IMR-90 (cell line): ENCODE data around the gene SPATA13. TPM values are rescaled to one million over a fixed set of nuclear protein-coding genes. Genes with fewer than 3 reads are reported as not detected.

Experiments
- ATAC-seq: fragments of 200-7000 bp; cut with Tn5 transposase; 2 replicates; pipeline ENCODE4 v1.9.1; 2020; ENCODE audit warnings: low read depth, mild to moderate bottlenecking, moderate library complexity
- BruUV-seq: library from RNA; stranded (reverse); fragments of 400-500 nt; replicated peaks from 2 replicates; lab custom pipeline; 2021; lab: Mats Ljungman, UMichigan
- CTCF ChIA-PET: fragments of 300-600 bp; formaldehyde crosslinking; extraction: SDS; loops from one replicate; lab custom pipeline; 2021; ENCODE audit warnings: antibody characterized with exemption; lab: Yijun Ruan, JAX
- POLR2A ChIA-PET: fragments of 300-600 bp; sonication (Branson Sonifier 250); formaldehyde crosslinking; loops from one replicate; lab custom pipeline; 2022; ENCODE audit warnings: antibody characterized with exemption; ENCODE audit not compliant: unreplicated experiment; lab: Charles Lee
- DNase-seq: peaks from one replicate; pipeline ENCODE4 v3.0.0; 2013
- H2AFZ ChIP-seq: replicated peaks from 2 replicates; pipeline ENCODE3; 2013; ENCODE audit warnings: low read length, mild to moderate bottlenecking; ENCODE audit not compliant: poor library complexity
- H2AK5ac ChIP-seq: 2 replicates; pipeline ENCODE4 v1.6.1; 2013; ENCODE audit warnings: low read depth, low read length, inconsistent platforms
- H2AK9ac ChIP-seq: replicated peaks from 2 replicates; pipeline ENCODE3; 2013; ENCODE audit warnings: mild to moderate bottlenecking, low read depth, low read length, moderate library complexity; ENCODE audit not compliant: poor library complexity
- H2BK120ac ChIP-seq: 2 replicates; pipeline ENCODE4 v1.6.1; 2013; ENCODE audit warnings: low read depth, low read length, inconsistent platforms
- H2BK15ac ChIP-seq: 3 replicates; pipeline ENCODE4 v1.6.1; 2013; ENCODE audit warnings: low read depth, low read length, inconsistent platforms
- H2BK20ac ChIP-seq: 2 replicates; pipeline ENCODE4 v1.6.1; 2013; ENCODE audit warnings: low read depth, mild to moderate bottlenecking, inconsistent platforms, low read length, moderate library complexity
- H2BK5ac ChIP-seq: 2 replicates; pipeline ENCODE4 v1.6.1; 2013; ENCODE audit warnings: mild to moderate bottlenecking, low read depth, low read length, inconsistent platforms; ENCODE audit not compliant: poor library complexity, severe bottlenecking
- H3K14ac ChIP-seq: replicated peaks from 2 replicates; pipeline ENCODE4 v1.6.1; 2013; ENCODE audit warnings: low read depth, low read length, inconsistent platforms
- H3K18ac ChIP-seq: 2 replicates; pipeline ENCODE4 v1.6.1; 2013; ENCODE audit warnings: low read depth, low read length, control low read depth
- H3K23ac ChIP-seq: 2 replicates; pipeline ENCODE4 v1.6.1; 2013; ENCODE audit warnings: low read depth, low read length, inconsistent platforms
- H3K27ac ChIP-seq: 2 replicates; pipeline ENCODE4 v1.5.1; 2013; ENCODE audit warnings: mild to moderate bottlenecking, control low read depth, low read length; ENCODE audit not compliant: insufficient read depth
- H3K27me3 ChIP-seq: 2 replicates; pipeline ENCODE4 v1.6.1; 2013; ENCODE audit warnings: low read length; ENCODE audit not compliant: control insufficient read depth, insufficient read depth
- H3K36me3 ChIP-seq: 2 replicates; pipeline ENCODE4 v1.6.1; 2013; ENCODE audit warnings: low read length, mixed read lengths; ENCODE audit not compliant: control insufficient read depth, insufficient read depth
- H3K4ac ChIP-seq: 2 replicates; pipeline ENCODE4 v1.6.1; 2013; ENCODE audit warnings: low read depth, low read length, inconsistent platforms
- H3K4me1 ChIP-seq: 2 replicates; pipeline ENCODE4 v1.6.1; 2013; ENCODE audit warnings: low read length, mixed read lengths; ENCODE audit not compliant: control insufficient read depth, insufficient read depth
- H3K4me2 ChIP-seq: 2 replicates; pipeline ENCODE4 v1.6.1; 2013; ENCODE audit warnings: low read depth, mild to moderate bottlenecking, control low read depth, low read length, moderate library complexity
- H3K4me3 ChIP-seq: 2 replicates; pipeline ENCODE4 v1.5.1; 2013; ENCODE audit warnings: low read depth, mild to moderate bottlenecking, control low read depth, low read length, moderate library complexity; ENCODE audit not compliant: insufficient read depth
- H3K56ac ChIP-seq: 2 replicates; pipeline ENCODE4 v1.6.1; 2013; ENCODE audit warnings: low read length, inconsistent platforms; ENCODE audit not compliant: insufficient read depth; ENCODE audit errors: extremely low read depth
- H3K79me1 ChIP-seq, 2 experiments: 2 replicates each; pipeline ENCODE4 v1.6.1; 2013; ENCODE audit warnings: low read length in 2 of 2, inconsistent platforms in 1 of 2, low read depth in 1 of 2
- H3K9ac ChIP-seq: 2 replicates; pipeline ENCODE4 v1.6.1; 2013; ENCODE audit warnings: low read depth, low read length, control low read depth
- H3K9me1 ChIP-seq: 2 replicates; pipeline ENCODE4 v1.6.1; 2013; ENCODE audit warnings: low read length, inconsistent platforms; ENCODE audit not compliant: insufficient read depth
- H3K9me3 ChIP-seq: 2 replicates; pipeline ENCODE4 v1.6.1; 2013; ENCODE audit warnings: low read length; ENCODE audit not compliant: control insufficient read depth, insufficient read depth
- H4K20me1 ChIP-seq: 2 replicates; pipeline ENCODE4 v1.6.1; 2013; ENCODE audit warnings: low read length, inconsistent platforms; ENCODE audit not compliant: insufficient read depth
- H4K5ac ChIP-seq: 2 replicates; pipeline ENCODE4 v1.6.1; 2013; ENCODE audit warnings: mild to moderate bottlenecking, low read depth, low read length, control low read depth
- H4K8ac ChIP-seq, 2 experiments: 2 replicates each; pipeline ENCODE4 v1.6.1; 2013; ENCODE audit warnings: low read depth in 2 of 2, low read length in 2 of 2, control low read depth in 1 of 2, inconsistent platforms in 1 of 2
- H4K91ac ChIP-seq: 2 replicates; pipeline ENCODE4 v1.6.1; 2013; ENCODE audit warnings: low read depth, low read length, inconsistent platforms; ENCODE audit not compliant: insufficient read depth
- BHLHE40 ChIP-seq: fragments of 150-350 bp; IDR thresholded peaks from 2 replicates; pipeline ENCODE4 v1.6.1; 2016; ENCODE audit warnings: mild to moderate bottlenecking, low read depth, low read length
- CEBPB ChIP-seq: IDR thresholded peaks from 2 replicates; pipeline ENCODE4 v1.6.1; 2012; ENCODE audit warnings: low read depth, low read length, improper control_type of control experiment
- MAFK ChIP-seq: IDR thresholded peaks from 2 replicates; pipeline ENCODE4 v1.6.1; 2012; ENCODE audit warnings: low read depth, low read length, improper control_type of control experiment
- MAZ ChIP-seq: IDR thresholded peaks from 2 replicates; pipeline ENCODE4 v1.6.1; 2012; ENCODE audit warnings: low read depth, mild to moderate bottlenecking, low read length, improper control_type of control experiment, moderate library complexity, borderline replicate concordance
- MXI1 ChIP-seq: IDR thresholded peaks from 2 replicates; pipeline ENCODE4 v1.6.1; 2012; ENCODE audit warnings: low read depth, mild to moderate bottlenecking, low read length, moderate library complexity, borderline replicate concordance
- NFE2L2 ChIP-seq: fragments of 150-350 bp; IDR thresholded peaks from 2 replicates; pipeline ENCODE4 v1.6.1; 2016; ENCODE audit warnings: low read depth, mild to moderate bottlenecking, low read length
- RCOR1 ChIP-seq: IDR thresholded peaks from 2 replicates; pipeline ENCODE4 v1.6.1; 2012; ENCODE audit warnings: mild to moderate bottlenecking, low read length, improper control_type of control experiment; ENCODE audit not compliant: insufficient replicate concordance
- WGBS, 2 experiments: methylation state at CpG; one replicate each; pipeline versions ENCODE4 v1.1.5 to v1.1.7; 2013; ENCODE audit warnings: missing lambda C conversion rate in 2 of 2; ENCODE audit not compliant: insufficient read length in 1 of 2; ENCODE audit errors: extremely low coverage in 2 of 2; 5-methylcytosine and 5-hydroxymethylcytosine counted together
- dilution Hi-C: fragments of 300-500 bp; cut with HindIII; formaldehyde crosslinking; loops from one replicate; pipeline ENCODE4 v1.14.3; 2018; ENCODE audit warnings: low sequenced_read_pairs; ENCODE audit not compliant: unreplicated experiment
- in situ Hi-C: fragments of 300-500 bp; cut with MboI; formaldehyde crosslinking; loops from 3 replicates; pipeline ENCODE4 v1.14.3; 2019; ENCODE audit warnings: low sequenced_read_pairs, inconsistent platforms, mixed read lengths
- intact Hi-C: fragments of 100-400 bp; cut with micrococcal nuclease; formaldehyde crosslinking; loops from 2 replicates; pipeline ENCODE4 v1.10.0; 2022
- polyA plus RNA-seq, 3 experiments: library from polyadenylated mRNA; depleted of rRNA; stranded (reverse); fragments of >200 nt; gene quantifications; 2 replicates each; pipeline ENCODE4 v1.2.3, GENCODE V29; 2012; ENCODE audit warnings: low replicate concordance in 1 of 3
- total RNA-seq: library from RNA; depleted of rRNA; stranded (reverse); fragments of >200 nt; gene quantifications from 2 replicates; pipeline ENCODE4 v1.2.3, GENCODE V29; 2012
- TF ChIP-seq, protein P1 (sequence below): fragments of 150-350 bp; IDR thresholded peaks from 2 replicates; pipeline ENCODE4 v1.6.1; 2017; ENCODE audit warnings: mild to moderate bottlenecking, antibody characterized with exemption, low read length, low read depth

The SPATA13 gene
- total and polyA plus RNA-seq, 2 of the 4 experiments (the other 2 are of a cell fraction): 10.5 to 12.5 TPM

DNA sequence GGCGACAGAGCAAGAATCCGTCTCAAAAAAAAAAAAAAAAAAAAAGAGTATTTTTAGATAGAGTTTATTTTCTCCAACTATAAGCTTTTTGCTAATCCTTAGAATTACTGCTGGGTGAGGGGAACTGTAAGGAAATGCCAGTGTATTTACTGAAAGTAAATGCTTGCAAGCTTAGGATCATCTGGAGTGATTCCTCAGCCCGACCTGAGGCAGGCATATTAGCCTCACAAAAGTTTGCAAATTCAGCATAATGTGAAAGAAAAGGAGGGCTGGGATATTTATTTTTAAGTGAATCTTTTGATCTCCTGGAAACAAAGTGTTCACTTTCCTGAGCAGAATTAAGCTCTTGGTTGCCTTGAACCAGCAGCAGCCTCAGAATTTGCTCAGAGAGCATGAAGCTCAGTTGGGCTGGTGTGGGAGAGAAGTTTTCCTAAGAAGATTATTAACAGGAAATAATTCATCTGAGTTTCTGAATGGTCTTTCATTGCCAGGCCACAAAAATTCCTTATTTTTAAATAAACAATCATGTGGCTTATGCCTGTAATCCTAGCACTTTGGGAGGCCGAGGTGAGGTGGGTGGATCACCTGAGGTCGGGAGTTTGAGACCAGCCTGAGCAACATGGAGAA lies 24.7 kb upstream of the SPATA13 start:
- Histone ChIP-seq H2AFZ (no peak overlapping the region), H2BK20ac (no peak overlapping the region), H3K9me3 (peaks cover 7% of the 10 kb centered on the region), H4K5ac (no peak overlapping the region), H3K23ac (no peak overlapping the region), H3K9me1 (no peaks in the 10 kb centered on the region), H3K14ac (no peak overlapping the region), H2BK5ac (no peak overlapping the region), H4K91ac (no peak overlapping the region), H3K36me3 (no peaks in the 10 kb centered on the region), H3K4me1 (peaks cover 2% of the 10 kb centered on the region), H2AK5ac (no peak overlapping the region), H4K8ac (peak overlapping the region in 1 of 2 experiments; percentile 6; a peak in 1 of 4 replicates), H3K27ac (0 out of 2 replicates have a peak overlapping the region, but pooled peaks have one; percentile 46), H2AK9ac (no peak overlapping the region), H3K9ac (no peak overlapping the region), H3K4me3 (no peak overlapping the region), H3K4ac (0 out of 2 replicates have a peak overlapping the region, but pooled peaks have one; percentile 6), H3K18ac (peak overlapping the region; percentile 67; the same call in 1 of the 2 replicates), H2BK15ac (no peak overlapping the region; the same call in 2 of the 3 replicates), H3K4me2 (peak overlapping the region; percentile 56; the same call in 1 of the 2 replicates), H3K27me3 (no peaks in the 10 kb centered on the region), H4K20me1 (no peaks in the 10 kb centered on the region), H2BK120ac (peak overlapping the region; percentile 10), H3K79me1 (no peaks in the 10 kb centered on the region), H3K56ac (no peak overlapping the region)
- POLR2A ChIA-PET: interaction anchor here (0.6 kb wide), 1 partner anchor 19 kb away, joined by 5 read pairs; no protein-coding TSS in a partner anchor
- ATAC-seq (peak; percentile 76), DNase-seq (peak; percentile 77)
- intact Hi-C loops (no loop called here), in situ Hi-C loops (no loop called here), dilution Hi-C loops (no loop called here)
- CTCF ChIA-PET: interaction anchor here (0.8 kb wide), 1 partner anchor 10 kb away, joined by 3 read pairs; no protein-coding TSS in a partner anchor
- TF ChIP-seq, protein P1, sequence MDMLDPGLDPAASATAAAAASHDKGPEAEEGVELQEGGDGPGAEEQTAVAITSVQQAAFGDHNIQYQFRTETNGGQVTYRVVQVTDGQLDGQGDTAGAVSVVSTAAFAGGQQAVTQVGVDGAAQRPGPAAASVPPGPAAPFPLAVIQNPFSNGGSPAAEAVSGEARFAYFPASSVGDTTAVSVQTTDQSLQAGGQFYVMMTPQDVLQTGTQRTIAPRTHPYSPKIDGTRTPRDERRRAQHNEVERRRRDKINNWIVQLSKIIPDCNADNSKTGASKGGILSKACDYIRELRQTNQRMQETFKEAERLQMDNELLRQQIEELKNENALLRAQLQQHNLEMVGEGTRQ: no peak
- TF ChIP-seq RCOR1: no peak
- no peak for TF ChIP-seq CEBPB
- TF ChIP-seq MXI1: no peak
- no peak for TF ChIP-seq MAZ
- TF ChIP-seq NFE2L2: no peak
- TF ChIP-seq BHLHE40: no peak
- peak; percentile 68 for TF ChIP-seq MAFK
- WGBS, 2 experiments: no CpG with 5 or more reads among the region's 5 CpGs
- BruUV-seq: no TSS peak
